HepG2 (cell line): ENCODE data around the gene KRTAP10-10. TPM values are rescaled to one million over a fixed set of nuclear protein-coding genes. Genes with fewer than 3 reads are reported as not detected.

Experiments used
- ATAC-seq: fragments of 200-7000 bp; cut with Tn5 transposase; 3 replicates; pipeline ENCODE4 v1.9.1; 2020; ENCODE audit warnings: mild to moderate bottlenecking, moderate library complexity
- BruUV-seq: library from RNA; stranded (reverse); fragments of 400-500 nt; replicated peaks from 2 replicates; lab custom pipeline; 2021; lab: Mats Ljungman, UMichigan
- CTCF ChIA-PET: fragments of 300-600 bp; formaldehyde crosslinking; extraction: SDS; loops from one replicate; lab custom pipeline; 2021; ENCODE audit warnings: low total read pairs, inconsistent platforms, low intra/inter-chr PET ratio; lab: Yijun Ruan, JAX
- POLR2A ChIA-PET: fragments of 350-600 bp; sonication (Branson Sonifier 250); formaldehyde crosslinking; loops from one replicate; lab custom pipeline; 2020; ENCODE audit warnings: antibody characterized with exemption, inconsistent platforms; lab: Yijun Ruan, JAX
- DNase-seq: peaks from one replicate; pipeline ENCODE4 v3.0.0-alpha.2; 2015; ENCODE audit warnings: low spot score
- FAIRE-seq: peaks from 3 replicates; lab custom pipeline; 2011; peaks lifted over from hg19 to GRCh38; lab: Jason Lieb, UNC
- H2AFZ ChIP-seq: one replicate; pipeline ENCODE4 v1.6.1; 2011; ENCODE audit warnings: low read length, inconsistent platforms
- H3K27ac ChIP-seq: fragments of 300-600 bp; 3 replicates; pipeline ENCODE4 v1.8.0; 2011; ENCODE audit warnings: mixed run types, mild to moderate bottlenecking, mixed read lengths, low read length, inconsistent platforms; ENCODE audit not compliant: insufficient read depth; ENCODE audit errors: extremely low read length
- H3K27me3 ChIP-seq, 2 experiments: fragments of 200-600 bp in 1 of 2; 2 replicates in 1 of 2; 3 replicates in 1 of 2; pipeline versions ENCODE4 v1.6.0 to v1.8.0; 2011; ENCODE audit warnings: low read length in 2 of 2, mild to moderate bottlenecking in 2 of 2, moderate library complexity in 2 of 2, inconsistent platforms in 1 of 2; ENCODE audit not compliant: insufficient read depth in 2 of 2, control insufficient read depth in 1 of 2
- H3K36me3 ChIP-seq, 2 experiments: fragments of 200-600 bp in 1 of 2; replicated peaks in 1 of 2; 2 replicates in 1 of 2; 3 replicates in 1 of 2; pipeline versions ENCODE4 v1.5.1 to v1.8.0; 2011; ENCODE audit warnings: low read length in 2 of 2, inconsistent platforms in 1 of 2; ENCODE audit not compliant: insufficient read depth in 2 of 2, control insufficient read depth in 1 of 2
- H3K4me1 ChIP-seq: 2 replicates; pipeline ENCODE4 v1.5.1; 2012; ENCODE audit warnings: low read length, inconsistent platforms; ENCODE audit not compliant: insufficient read depth
- H3K4me2 ChIP-seq: 2 replicates; pipeline ENCODE4 v1.6.0; 2011; ENCODE audit warnings: low read depth, low read length, inconsistent platforms
- H3K4me3 ChIP-seq, 3 experiments: fragments of 200-600 bp in 1 of 3; sonication (generic), shearing (Covaris generic) in 1 of 3; replicated peaks in 1 of 3; 2 replicates each; pipeline ENCODE4 v1.5.1; 2011 to 2016; ENCODE audit warnings: low read length in 3 of 3, inconsistent platforms in 2 of 3, low read depth in 2 of 3, mild to moderate bottlenecking in 2 of 3, control low read depth in 1 of 3, mixed read lengths in 1 of 3; ENCODE audit not compliant: insufficient read depth in 1 of 3
- H3K79me2 ChIP-seq: one replicate; pipeline ENCODE4 v1.6.1; 2011; ENCODE audit warnings: low read length, inconsistent platforms; ENCODE audit not compliant: insufficient read depth
- H3K9ac ChIP-seq: 2 replicates; pipeline ENCODE4 v1.6.0; 2011; ENCODE audit warnings: mild to moderate bottlenecking, low read depth, low read length, inconsistent platforms; ENCODE audit not compliant: insufficient read depth
- H3K9me3 ChIP-seq: 2 replicates; pipeline ENCODE4 v1.5.1; 2012; ENCODE audit warnings: mild to moderate bottlenecking, low read length
- H4K20me1 ChIP-seq: 2 replicates; pipeline ENCODE4 v1.6.0; 2011; ENCODE audit warnings: inconsistent platforms, mild to moderate bottlenecking, low read length, moderate library complexity; ENCODE audit not compliant: insufficient read depth
- RBFOX2 ChIP-seq: fragments of 200-400 bp; formaldehyde crosslinking; IDR thresholded peaks from 2 replicates; pipeline ENCODE4 v1.6.1; 2017; ENCODE audit warnings: low read depth, mild to moderate bottlenecking, low read length
- REL ChIP-seq: sonication (generic); formaldehyde crosslinking; conservative IDR thresholded peaks from 2 replicates; pipeline ENCODE4 v1.8.0; 2022; ENCODE audit warnings: mild to moderate bottlenecking, missing genetic modification reagents, moderate library complexity
- RNF2 ChIP-seq: fragments of 450-650 bp; conservative IDR thresholded peaks from 2 replicates; pipeline ENCODE4 v1.6.1; 2016; ENCODE audit warnings: low read depth
- SALL1 ChIP-seq: sonication (generic); formaldehyde crosslinking; IDR thresholded peaks from 2 replicates; pipeline ENCODE4 v1.8.0; 2022; ENCODE audit warnings: mild to moderate bottlenecking, missing genetic modification reagents
- SMAD1 ChIP-seq: sonication (generic); formaldehyde crosslinking; IDR thresholded peaks from 2 replicates; pipeline ENCODE4 v1.4.0; 2020; ENCODE audit warnings: missing genetic modification reagents, low read depth, mild to moderate bottlenecking, borderline replicate concordance
- SNAPC4 ChIP-seq: sonication (generic); formaldehyde crosslinking; IDR thresholded peaks from 2 replicates; pipeline ENCODE4 v1.4.0; 2020; ENCODE audit warnings: mild to moderate bottlenecking, missing genetic modification reagents
- SRSF1 ChIP-seq: fragments of 200-400 bp; formaldehyde crosslinking; optimal IDR thresholded peaks from 2 replicates; pipeline ENCODE3; 2017; ENCODE audit warnings: mild to moderate bottlenecking, low read depth, low read length, moderate library complexity
- ZBTB14 ChIP-seq: sonication (generic); formaldehyde crosslinking; IDR thresholded peaks from 2 replicates; pipeline ENCODE4 v1.4.0; 2020; ENCODE audit warnings: missing genetic modification reagents
- ZFP36L1 ChIP-seq: sonication (generic); formaldehyde crosslinking; IDR thresholded peaks from 2 replicates; pipeline ENCODE4 v1.8.0; 2022; ENCODE audit warnings: mild to moderate bottlenecking, missing genetic modification reagents, moderate library complexity
- ZNF678 ChIP-seq: sonication (generic); formaldehyde crosslinking; IDR thresholded peaks from 2 replicates; pipeline ENCODE4 v1.4.0; 2020; ENCODE audit warnings: mild to moderate bottlenecking, missing genetic modification reagents
- ZSCAN21 ChIP-seq: sonication (generic); formaldehyde crosslinking; IDR thresholded peaks from 2 replicates; pipeline ENCODE4 v1.8.0; 2022; ENCODE audit warnings: mild to moderate bottlenecking, missing genetic modification reagents, moderate library complexity, borderline replicate concordance
- ZSCAN31 ChIP-seq: sonication (generic); formaldehyde crosslinking; IDR thresholded peaks from 2 replicates; pipeline ENCODE4 v1.5.0; 2020; ENCODE audit warnings: low read depth, mild to moderate bottlenecking, missing genetic modification reagents
- WGBS: methylation state at CpG from one replicate; pipeline ENCODE4 v1.1.6; 2017; ENCODE audit warnings: low lambda C conversion rate; 5-methylcytosine and 5-hydroxymethylcytosine counted together
- in situ Hi-C: cut with HindIII; loops from 2 replicates; pipeline ENCODE4 v1.10.0; 2017; ENCODE audit warnings: low pct_unique_long_range_greater_than_20kb; ENCODE audit not compliant: extremely low pct_ligation_motif_present
- intact Hi-C: fragments of 100-400 bp; cut with micrococcal nuclease; formaldehyde crosslinking; loops from one replicate; pipeline ENCODE4 v1.10.0; 2022; ENCODE audit not compliant: unreplicated experiment
- polyA plus RNA-seq, 8 experiments: library from polyadenylated mRNA; depleted of rRNA in 3 of 8; stranded (reverse) in 7 of 8; unstranded in 1 of 8; fragments of >200 nt; fragmentation: Illumina TruSeq in 4 of 8; extraction: Trizol in 4 of 8; gene quantifications; 2 replicates each; pipeline versions ENCODE4 v1.2.1 to v1.2.3, GENCODE V29; 2011 to 2016; ENCODE audit warnings: low read depth in 4 of 8, missing spikeins in 1 of 8, mixed read lengths in 1 of 8; ENCODE audit not compliant: insufficient read depth in 1 of 8
- total RNA-seq, 5 experiments: library from RNA; depleted of rRNA; stranded (reverse); fragments of >200 nt; fragmentation: Illumina TruSeq; extraction: Trizol; gene quantifications; 2 replicates each; pipeline ENCODE4 v1.2.3, GENCODE V29; 2016; ENCODE audit warnings: low read depth in 1 of 5

KRTAP10-10 gene
- total and polyA plus RNA-seq, 2 of the 13 experiments (the other 11 are each of a cell fraction or from before 2014, with no cell fraction given), result not detected

- H3K9me3 ChIP-seq, result peaks cover 4% of the 10 kb centered on the region; the same call in 1 of the 2 replicates
- DNase-seq (no peak), ATAC-seq (no peak), FAIRE-seq (no peak)
- no peaks in the 10 kb centered on the region for H3K36me3 ChIP-seq
- no peak within 1 kb of the TSS for H3K9ac ChIP-seq
- peaks cover 9% of the 10 kb centered on the region; the same call in 1 of the 2 replicates for H3K4me1 ChIP-seq
- H3K27me3 ChIP-seq, result peaks cover 3 to 22% of the 10 kb centered on the region in 2 experiments; a peak in 3 of 5 replicates
- H3K4me3 ChIP-seq, result no peak within 1 kb of the TSS
- no TSS peak for BruUV-seq
- no peak for TF ChIP-seq ZNF678 (CRISPR knock-in tag)
- no peak for TF ChIP-seq REL (CRISPR knock-in tag)
- TF ChIP-seq SALL1 (CRISPR knock-in tag), result no peak
- no peak for TF ChIP-seq SNAPC4 (CRISPR knock-in tag)
- TF ChIP-seq ZSCAN31 (CRISPR knock-in tag), result no peak
- TF ChIP-seq SRSF1, result no peak
- TF ChIP-seq RBFOX2, result no peak
- TF ChIP-seq RNF2, result no peak
- no peak for TF ChIP-seq ZBTB14 (CRISPR knock-in tag)
- no peak for TF ChIP-seq ZSCAN21 (CRISPR knock-in tag)
- TF ChIP-seq ZFP36L1 (CRISPR knock-in tag), result no peak
- no peak for TF ChIP-seq SMAD1 (CRISPR knock-in tag)
- in situ Hi-C loops (no loop called here), intact Hi-C loops (no loop called here)
- POLR2A ChIA-PET, result no interaction called here
- H3K79me2 ChIP-seq, result no peaks in the 10 kb centered on the region
- H3K27ac ChIP-seq, result no peak within 1 kb of the TSS
- no peak within 1 kb of the TSS for H2AFZ ChIP-seq
- H3K4me2 ChIP-seq, result no peak within 1 kb of the TSS
- H4K20me1 ChIP-seq, result no peaks in the 10 kb centered on the region
- CTCF ChIA-PET, result no interaction called here
- 18% methylated on average over 5 of the region's 9 CpGs for WGBS
Measured at GRCh38 chr21:44654576-44655175, 17.5 kb downstream of the KRTAP10-10 start, which contains the start of gene KRTAP12-4. Gene KRTAP12-4, minus strand, starts transcription at chr21:44654659. Its CDS starts 45 bp downstream, at chr21:44654614.
